ENCODE results near the gene GRK6. TPM values are rescaled to one million over a fixed set of nuclear protein-coding genes. Genes with fewer than 3 reads are reported as not detected.

Gene GRK6
- total and polyA plus RNA-seq, 12 donors: 6.7 to 22.9 (median 15.2) TPM

GRCh38 chr5:177459819-177460628, 33.5 kb downstream of the GRK6 start:
- TF ChIP-seq CTCF (IDR thresholded peaks at IDR 0.05): no peak
- ATAC-seq (no peak), DNase-seq (no peak)
- WGBS, 2 donors: 93 to 95% methylated on average over 28 of the region's 28 CpGs
- Histone ChIP-seq H3K4me1 (peaks cover 1 to 46% (median 33%) of the 10 kb centered on the region in 9 donors), H3K4me3 (no peak overlapping the region), H3K9me3 (peaks cover 0 to 4% (median 0%) of the 10 kb centered on the region in 11 donors), H3K27me3 (peaks cover 0 to 8% (median 0%) of the 10 kb centered on the region in 7 donors), H3K27ac (no peak overlapping the region), H3K36me3 (peaks cover 0 to 50% (median 13%) of the 10 kb centered on the region in 9 donors)
- intact Hi-C loops (cut with DNase I): loop anchor here in 5 of 10 donors (5.0 to 10.0 kb wide), 5 partner anchors 37 to 345 kb away; partner anchors contain the start of genes MXD3 (in 2 of the 5) and PDLIM7 (in 1 of the 5)

DNA sequence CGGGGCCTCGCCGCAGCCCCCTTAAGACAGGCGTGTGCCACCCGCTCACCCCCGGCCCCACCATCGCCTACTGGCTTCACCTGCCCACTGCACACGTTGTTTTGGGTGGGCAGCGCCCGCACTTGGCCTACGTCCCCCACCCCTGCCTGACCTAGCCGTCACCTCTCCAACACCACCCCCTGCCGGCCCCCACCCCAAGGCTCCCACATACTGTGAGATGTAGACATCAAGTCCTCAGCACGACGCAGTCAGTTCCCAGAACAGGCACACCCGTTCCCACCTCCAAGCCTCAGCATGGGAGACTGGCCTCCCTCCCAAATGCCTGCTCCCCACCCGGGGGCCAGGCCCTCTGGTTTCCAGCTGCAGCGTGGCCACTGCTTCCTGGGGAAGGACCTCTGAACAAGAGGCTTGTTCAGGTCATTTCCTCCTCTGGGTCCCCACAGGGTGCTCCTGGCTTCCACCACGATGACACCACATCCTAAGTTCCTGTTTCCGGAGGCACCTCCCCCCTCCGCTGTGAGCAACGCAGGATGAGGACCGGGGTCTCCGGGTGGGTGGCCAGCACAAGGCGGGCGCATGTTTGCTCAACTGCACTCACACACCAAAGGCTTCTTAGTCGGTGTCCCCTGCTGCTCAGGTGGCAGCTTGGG, 35.7 kb downstream of the GRK6 start:
- peaks cover 0 to 65% (median 13%) of the 10 kb centered on the region in 9 donors for H3K36me3 ChIP-seq
- peak; percentile 55 to 65 for DNase-seq
- peak in 1 of 9 donors; percentile 6 for TF ChIP-seq CTCF (IDR thresholded peaks at IDR 0.05)

DNA sequence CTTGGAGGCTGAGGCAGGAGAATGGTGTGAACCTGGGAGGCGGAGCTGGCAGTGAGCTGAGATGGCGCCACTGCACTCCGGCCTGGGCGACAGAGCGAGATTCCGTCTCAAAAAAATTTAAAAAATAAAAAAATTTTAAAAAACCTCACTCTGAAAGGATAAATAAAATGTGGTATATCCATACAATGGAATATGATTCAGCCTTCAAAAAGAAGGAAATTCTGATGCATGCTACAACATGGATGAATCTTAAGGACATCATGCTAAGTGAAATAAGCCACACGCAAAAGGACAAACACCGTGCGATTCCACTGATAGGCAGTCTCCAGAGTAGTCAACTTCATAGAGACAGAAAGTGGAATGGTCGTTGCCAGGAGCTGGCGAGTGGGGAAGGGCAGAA, 38.6 kb downstream of the GRK6 start:
- peaks cover 12 to 31% (median 22%) of the 10 kb centered on the region in 9 donors for H3K4me1 ChIP-seq
- peaks cover 0 to 9% (median 0%) of the 10 kb centered on the region in 11 donors for H3K9me3 ChIP-seq
- no peak overlapping the region for H3K27ac ChIP-seq
- intact Hi-C loops (cut with DNase I): no loop called here
- peaks cover 0 to 4% (median 0%) of the 10 kb centered on the region in 7 donors for H3K27me3 ChIP-seq
- no peak for DNase-seq
- H3K36me3 ChIP-seq: peaks cover 0 to 51% (median 16%) of the 10 kb centered on the region in 9 donors
- ATAC-seq: no peak
- 94 to 98% methylated on average over 11 of the region's 11 CpGs for WGBS, 2 donors
- TF ChIP-seq CTCF (IDR thresholded peaks at IDR 0.05): no peak
- H3K4me3 ChIP-seq: no peak overlapping the region

More for the DNA sequence above, 35.7 kb downstream of the GRK6 start:
- Histone ChIP-seq H3K27me3 (no peaks in the 10 kb centered on the region), H3K4me1 (peaks cover 0 to 27% (median 12%) of the 10 kb centered on the region in 9 donors), H3K27ac (peak overlapping the region; percentile 59 to 91 (median 81)), H3K4me3 (peak overlapping the region in 5 of 10 donors; percentile 12 to 34 (median 20)), H3K9me3 (peaks cover 0 to 9% (median 0%) of the 10 kb centered on the region in 11 donors)
- intact Hi-C loops (cut with DNase I): no loop called here
- WGBS, 2 donors: 59 to 70% methylated on average over 27 of the region's 27 CpGs
- peak; percentile 44 to 79 (median 67) for ATAC-seq

DNA sequence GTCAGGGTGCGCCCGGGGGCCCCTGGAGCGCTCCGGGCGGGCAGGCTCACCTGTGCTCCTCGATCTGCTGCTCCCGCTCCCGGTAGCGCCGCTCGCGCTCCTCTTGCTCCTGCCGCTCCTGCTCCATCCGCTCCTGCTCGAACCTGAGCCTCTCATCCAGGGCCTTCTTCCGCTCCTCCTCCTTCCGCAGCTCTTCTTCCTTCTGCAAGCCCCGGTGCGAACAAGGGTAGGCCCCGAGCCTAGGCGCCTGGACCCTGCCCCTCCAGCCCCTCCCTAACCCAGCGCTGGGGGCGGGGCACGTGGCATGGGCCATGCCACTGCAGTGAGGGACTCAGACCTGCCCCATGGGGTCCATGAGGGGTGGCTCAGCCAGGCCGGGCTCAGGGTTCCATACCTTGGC, 40.4 kb downstream of the GRK6 start:
- no peak for DNase-seq
- TF ChIP-seq CTCF (IDR thresholded peaks at IDR 0.05): no peak
- intact Hi-C loops (cut with DNase I): no loop called here
- ATAC-seq: no peak
- H3K4me1 ChIP-seq: peaks cover 18 to 42% (median 34%) of the 10 kb centered on the region in 9 donors
- no peak overlapping the region for H3K27ac ChIP-seq
- peaks cover 0 to 11% (median 3%) of the 10 kb centered on the region in 7 donors for H3K27me3 ChIP-seq
- no peak overlapping the region for H3K4me3 ChIP-seq
- peaks cover 0 to 43% (median 16%) of the 10 kb centered on the region in 9 donors for H3K36me3 ChIP-seq
- H3K9me3 ChIP-seq: peaks cover 0 to 9% (median 0%) of the 10 kb centered on the region in 11 donors
- WGBS, 2 donors: 95 to 96% methylated on average over 25 of the region's 25 CpGs

All from heart right ventricle (tissue), 16 donors.